ENCODE data around the gene HELZ.
"Not testable (repeated sequence)": the region's sequence is repeated elsewhere in the genome, so short reads cannot be mapped to it uniquely, and the experiment has no call there.

The HELZ gene

DNA sequence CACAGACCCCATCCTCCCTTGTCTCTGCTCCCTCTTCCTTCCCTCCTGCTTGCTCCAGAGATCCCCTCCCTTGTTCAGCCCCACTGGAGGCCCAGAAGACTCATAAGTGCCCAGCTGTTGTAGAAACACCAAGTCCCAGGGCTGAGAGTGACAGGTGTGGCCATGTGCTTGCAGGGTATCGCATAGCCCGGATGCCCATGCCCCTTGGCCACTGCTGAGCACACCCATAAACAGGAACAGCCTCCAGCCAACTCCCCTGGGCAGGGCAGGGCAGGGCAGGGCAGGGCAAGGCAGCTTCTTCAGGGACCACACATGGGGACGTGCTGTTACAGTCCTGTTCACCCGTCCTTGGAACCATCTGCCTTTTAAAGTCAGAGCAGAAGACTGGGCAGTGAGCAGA, 198.6 kb downstream of the HELZ start:
- no peak for DNase-seq (ENCODE audit: low read depth)
- H3K4me3 ChIP-seq (ENCODE audit: low read depth, low read length) = no peak overlapping the region
- TF ChIP-seq, protein P1, sequence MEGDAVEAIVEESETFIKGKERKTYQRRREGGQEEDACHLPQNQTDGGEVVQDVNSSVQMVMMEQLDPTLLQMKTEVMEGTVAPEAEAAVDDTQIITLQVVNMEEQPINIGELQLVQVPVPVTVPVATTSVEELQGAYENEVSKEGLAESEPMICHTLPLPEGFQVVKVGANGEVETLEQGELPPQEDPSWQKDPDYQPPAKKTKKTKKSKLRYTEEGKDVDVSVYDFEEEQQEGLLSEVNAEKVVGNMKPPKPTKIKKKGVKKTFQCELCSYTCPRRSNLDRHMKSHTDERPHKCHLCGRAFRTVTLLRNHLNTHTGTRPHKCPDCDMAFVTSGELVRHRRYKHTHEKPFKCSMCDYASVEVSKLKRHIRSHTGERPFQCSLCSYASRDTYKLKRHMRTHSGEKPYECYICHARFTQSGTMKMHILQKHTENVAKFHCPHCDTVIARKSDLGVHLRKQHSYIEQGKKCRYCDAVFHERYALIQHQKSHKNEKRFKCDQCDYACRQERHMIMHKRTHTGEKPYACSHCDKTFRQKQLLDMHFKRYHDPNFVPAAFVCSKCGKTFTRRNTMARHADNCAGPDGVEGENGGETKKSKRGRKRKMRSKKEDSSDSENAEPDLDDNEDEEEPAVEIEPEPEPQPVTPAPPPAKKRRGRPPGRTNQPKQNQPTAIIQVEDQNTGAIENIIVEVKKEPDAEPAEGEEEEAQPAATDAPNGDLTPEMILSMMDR (IDR thresholded peaks at IDR 0.05; ENCODE audit: low read depth, low read length, missing control alignments) = no peak

DNA sequence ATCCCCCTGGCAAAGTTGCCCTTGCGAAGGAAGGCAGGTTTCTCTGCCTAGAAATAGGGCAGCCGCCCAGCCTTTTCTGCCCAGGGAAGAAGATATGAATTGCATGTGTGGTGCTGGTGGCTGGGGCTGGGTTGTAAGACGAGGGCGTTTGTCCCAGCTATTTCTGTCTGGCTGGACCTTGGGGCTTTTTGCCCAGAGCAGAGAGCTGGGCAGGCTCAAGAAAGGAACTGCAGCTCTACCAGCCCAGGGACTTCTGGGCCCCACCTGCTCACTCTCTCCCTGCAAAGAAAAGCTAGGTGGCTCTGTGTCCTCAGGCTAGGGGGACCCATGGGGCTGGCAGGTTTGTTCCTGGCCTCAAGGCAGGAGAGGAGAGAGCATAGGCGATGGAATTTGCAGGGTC, 200.1 kb downstream of the HELZ start:
- no peak overlapping the region for H3K4me3 ChIP-seq (ENCODE audit: low read depth, low read length)

DNA sequence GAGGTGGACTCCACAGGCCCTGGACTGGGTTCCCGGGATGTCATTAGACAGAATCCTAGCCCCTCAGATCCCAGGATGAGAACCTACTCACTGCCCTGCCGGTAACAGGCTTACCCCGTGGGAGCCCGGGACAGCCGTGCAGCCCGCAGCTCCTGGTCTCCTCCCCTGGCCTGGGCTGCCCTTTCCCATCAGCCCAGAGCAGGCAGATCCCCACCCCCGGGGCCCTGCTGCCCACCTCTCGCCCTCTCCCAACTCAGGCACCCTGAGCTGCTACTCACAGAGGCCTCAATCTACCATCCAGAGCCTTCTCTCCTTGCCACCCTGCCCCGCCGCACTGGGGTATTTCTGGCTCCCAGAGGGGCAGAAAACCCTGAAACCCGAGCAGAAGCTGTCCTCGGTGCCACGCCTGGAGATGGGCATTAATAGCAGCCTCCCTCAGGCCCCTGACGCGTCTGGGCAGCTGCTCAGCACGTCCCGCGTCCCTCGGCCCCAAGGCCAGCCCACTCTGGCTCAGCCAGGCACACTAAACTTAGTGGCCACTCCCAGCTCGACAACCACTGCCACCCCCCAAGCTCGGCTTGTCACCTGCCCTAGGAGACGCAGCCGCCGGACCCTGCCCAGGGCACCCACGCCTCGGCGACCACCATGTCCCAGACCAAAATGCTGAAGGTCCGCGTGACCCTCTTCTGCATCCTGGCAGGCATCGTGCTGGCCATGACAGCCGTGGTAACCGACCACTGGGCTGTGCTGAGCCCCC, 200.8 kb downstream of the HELZ start, which contains the start of gene CACNG1:
Gene CACNG1 (plus strand): TSS at position 539 of the 757 bp plus-strand sequence. CDS start 107 bp downstream, at position 646.
- no peak for DNase-seq (ENCODE audit: low read depth)
- no peak within 1 kb of the TSS for H3K4me3 ChIP-seq (ENCODE audit: low read depth, low read length)
- TF ChIP-seq, protein P1 (IDR thresholded peaks at IDR 0.05; ENCODE audit: low read depth, low read length, missing control alignments) = no peak

More for the DNA sequence above, 200.1 kb downstream of the HELZ start:
- no peak for DNase-seq (ENCODE audit: low read depth)
- TF ChIP-seq, protein P1 (IDR thresholded peaks at IDR 0.05; ENCODE audit: low read depth, low read length, missing control alignments) = no peak

DNA sequence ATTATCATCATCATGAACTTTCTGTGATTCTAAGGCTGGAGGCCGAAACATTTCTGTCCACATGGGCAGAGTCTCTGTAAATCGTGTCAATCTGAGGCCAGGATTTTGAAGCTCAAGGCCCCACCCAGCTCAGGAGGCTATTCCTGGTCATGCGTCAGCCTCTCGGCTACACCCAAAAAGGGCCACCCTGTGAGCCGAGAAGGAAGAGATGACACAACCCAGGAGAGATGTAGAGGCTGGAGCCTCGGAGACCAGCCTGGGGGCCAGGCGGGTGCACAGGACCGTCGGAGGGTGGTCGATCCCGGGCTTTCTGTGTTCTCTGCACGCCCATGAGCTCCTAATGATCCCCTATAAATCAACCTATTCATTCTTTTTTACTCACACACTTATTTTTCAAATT, 201.7 kb downstream of the HELZ start:
- no peak for DNase-seq (ENCODE audit: low read depth)
- TF ChIP-seq, protein P1 (IDR thresholded peaks at IDR 0.05; ENCODE audit: low read depth, low read length, missing control alignments) = no peak
- H3K4me3 ChIP-seq (ENCODE audit: low read depth, low read length) = no peak overlapping the region

DNA sequence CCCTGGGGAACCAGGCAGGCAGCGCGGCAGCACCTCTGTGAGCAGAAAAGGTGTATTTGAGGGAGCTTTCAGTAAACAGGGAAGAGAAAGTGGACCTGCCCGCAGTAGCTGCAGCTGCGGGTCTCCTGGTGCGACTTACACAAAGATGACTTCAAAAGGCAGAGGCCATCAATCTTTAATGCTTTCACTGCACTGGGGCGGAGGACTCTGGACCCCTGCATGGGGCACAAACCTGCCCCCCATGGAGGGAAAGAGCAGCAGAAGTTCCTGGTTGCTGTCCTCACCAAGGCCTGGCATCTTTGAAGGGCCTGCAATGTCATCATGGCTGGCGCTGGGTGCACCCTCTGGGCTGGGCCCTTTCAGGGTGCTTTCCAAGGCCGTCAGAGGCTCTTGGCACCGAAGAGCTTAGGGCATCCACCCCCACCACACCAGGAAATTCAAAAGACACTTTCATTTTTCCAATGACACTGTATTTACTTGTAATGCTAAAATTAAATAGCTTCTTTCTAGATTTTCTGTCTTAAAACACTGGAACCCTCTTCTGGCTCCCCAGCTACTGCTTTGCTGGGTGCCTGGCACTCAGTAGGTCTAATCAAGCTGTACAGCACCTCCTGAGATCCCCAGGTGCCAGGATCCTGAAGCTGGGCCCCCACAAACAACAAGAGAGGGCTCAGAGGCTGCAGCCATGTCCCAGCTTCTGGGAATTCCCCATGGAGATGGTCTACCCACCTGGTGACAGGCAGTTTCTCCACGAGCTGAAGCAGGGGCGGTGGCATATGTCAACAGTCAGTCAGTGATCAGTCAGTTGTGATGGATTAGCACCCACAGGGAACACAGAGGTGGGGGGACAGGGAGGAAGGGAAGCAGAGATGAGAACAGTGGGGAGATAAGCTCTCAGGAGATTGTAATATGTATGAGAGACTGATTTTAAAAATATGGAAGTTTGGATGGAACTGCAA, 202.8 kb downstream of the HELZ start:
- no peak overlapping the region for H3K4me3 ChIP-seq (ENCODE audit: low read depth, low read length)
- TF ChIP-seq, protein P1 (IDR thresholded peaks at IDR 0.05; ENCODE audit: low read depth, low read length, missing control alignments) = no peak
- DNase-seq (ENCODE audit: low read depth) = no peak

DNA sequence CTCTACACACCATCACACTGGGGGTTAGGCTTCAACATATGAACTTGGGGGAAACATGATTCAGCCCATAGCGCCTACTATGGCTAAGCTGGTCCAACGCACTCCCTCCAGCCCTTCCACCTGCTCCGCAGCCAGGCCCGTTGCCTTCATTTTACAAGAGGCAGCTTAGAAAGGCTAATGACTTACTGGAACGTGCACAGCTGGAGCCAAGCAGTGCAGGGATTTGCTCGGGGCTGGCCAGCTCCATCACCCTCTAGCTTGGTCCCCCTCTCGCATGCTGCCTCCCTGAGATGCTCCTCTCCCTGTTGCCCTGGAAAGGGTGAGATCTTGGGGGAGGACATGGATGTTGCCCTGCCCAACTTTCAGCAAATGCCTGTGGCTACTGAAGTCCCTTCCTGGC, 203.5 kb downstream of the HELZ start:
- DNase-seq (ENCODE audit: low read depth) = no peak
- no peak overlapping the region for H3K4me3 ChIP-seq (ENCODE audit: low read depth, low read length)
- TF ChIP-seq, protein P1 (IDR thresholded peaks at IDR 0.05; ENCODE audit: low read depth, low read length, missing control alignments) = no peak

DNA sequence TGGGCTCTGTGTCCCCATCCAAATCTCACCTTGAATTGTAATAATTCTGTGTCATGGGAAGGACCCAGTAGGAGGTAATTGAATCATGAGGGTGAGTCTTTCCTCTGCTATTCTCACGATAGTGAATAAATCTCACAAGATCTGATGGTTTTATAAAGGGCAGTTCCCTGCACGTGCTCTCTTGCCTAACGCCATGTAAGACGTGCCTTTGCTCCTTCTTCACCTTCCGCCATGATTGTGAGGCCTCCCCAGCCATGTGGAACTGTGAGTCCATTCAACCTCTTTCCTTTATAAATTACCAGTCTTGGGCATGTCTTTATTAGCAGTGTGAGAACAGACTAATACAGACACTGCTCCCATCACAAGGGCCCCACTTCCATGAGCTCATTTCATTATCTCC, 203.9 kb downstream of the HELZ start:
- not testable (repeated sequence) for H3K4me3 ChIP-seq (ENCODE audit: low read depth, low read length); DNase-seq (ENCODE audit: low read depth)

Measured in GM12864 (cell line).